IMR-90 (cell line): ENCODE measurements around the gene PHPT1. TPM values are rescaled to one million over a fixed set of nuclear protein-coding genes. Genes with fewer than 3 reads are reported as not detected.
"Not testable (repeated sequence)": the region's sequence is repeated elsewhere in the genome, so short reads cannot be mapped to it uniquely, and the experiment has no call there.

Experiments
- ATAC-seq: fragments of 200-7000 bp; cut with Tn5 transposase; 2 replicates; pipeline ENCODE4 v1.9.1; 2020; ENCODE audit warnings: low read depth, mild to moderate bottlenecking, moderate library complexity
- BruUV-seq: library from RNA; stranded (reverse); fragments of 400-500 nt; replicated peaks from 2 replicates; lab custom pipeline; 2021; lab: Mats Ljungman, UMichigan
- CTCF ChIA-PET: fragments of 300-600 bp; formaldehyde crosslinking; extraction: SDS; loops from one replicate; lab custom pipeline; 2021; ENCODE audit warnings: antibody characterized with exemption; lab: Yijun Ruan, JAX
- POLR2A ChIA-PET: fragments of 300-600 bp; sonication (Branson Sonifier 250); formaldehyde crosslinking; loops from one replicate; lab custom pipeline; 2022; ENCODE audit warnings: antibody characterized with exemption; ENCODE audit not compliant: unreplicated experiment; lab: Charles Lee
- DNase-seq: peaks from one replicate; pipeline ENCODE4 v3.0.0; 2013
- H2AFZ ChIP-seq: replicated peaks from 2 replicates; pipeline ENCODE3; 2013; ENCODE audit warnings: low read length, mild to moderate bottlenecking; ENCODE audit not compliant: poor library complexity
- H2AK5ac ChIP-seq: 2 replicates; pipeline ENCODE4 v1.6.1; 2013; ENCODE audit warnings: low read depth, low read length, inconsistent platforms
- H2AK9ac ChIP-seq: replicated peaks from 2 replicates; pipeline ENCODE3; 2013; ENCODE audit warnings: mild to moderate bottlenecking, low read depth, low read length, moderate library complexity; ENCODE audit not compliant: poor library complexity
- H2BK120ac ChIP-seq: 2 replicates; pipeline ENCODE4 v1.6.1; 2013; ENCODE audit warnings: low read depth, low read length, inconsistent platforms
- H2BK15ac ChIP-seq: 3 replicates; pipeline ENCODE4 v1.6.1; 2013; ENCODE audit warnings: low read depth, low read length, inconsistent platforms
- H2BK20ac ChIP-seq: 2 replicates; pipeline ENCODE4 v1.6.1; 2013; ENCODE audit warnings: low read depth, mild to moderate bottlenecking, inconsistent platforms, low read length, moderate library complexity
- H2BK5ac ChIP-seq: 2 replicates; pipeline ENCODE4 v1.6.1; 2013; ENCODE audit warnings: mild to moderate bottlenecking, low read depth, low read length, inconsistent platforms; ENCODE audit not compliant: poor library complexity, severe bottlenecking
- H3K14ac ChIP-seq: replicated peaks from 2 replicates; pipeline ENCODE4 v1.6.1; 2013; ENCODE audit warnings: low read depth, low read length, inconsistent platforms
- H3K18ac ChIP-seq: 2 replicates; pipeline ENCODE4 v1.6.1; 2013; ENCODE audit warnings: low read depth, low read length, control low read depth
- H3K23ac ChIP-seq: 2 replicates; pipeline ENCODE4 v1.6.1; 2013; ENCODE audit warnings: low read depth, low read length, inconsistent platforms
- H3K27ac ChIP-seq: 2 replicates; pipeline ENCODE4 v1.5.1; 2013; ENCODE audit warnings: mild to moderate bottlenecking, control low read depth, low read length; ENCODE audit not compliant: insufficient read depth
- H3K27me3 ChIP-seq: 2 replicates; pipeline ENCODE4 v1.6.1; 2013; ENCODE audit warnings: low read length; ENCODE audit not compliant: control insufficient read depth, insufficient read depth
- H3K36me3 ChIP-seq: 2 replicates; pipeline ENCODE4 v1.6.1; 2013; ENCODE audit warnings: low read length, mixed read lengths; ENCODE audit not compliant: control insufficient read depth, insufficient read depth
- H3K4ac ChIP-seq: 2 replicates; pipeline ENCODE4 v1.6.1; 2013; ENCODE audit warnings: low read depth, low read length, inconsistent platforms
- H3K4me1 ChIP-seq: 2 replicates; pipeline ENCODE4 v1.6.1; 2013; ENCODE audit warnings: low read length, mixed read lengths; ENCODE audit not compliant: control insufficient read depth, insufficient read depth
- H3K4me2 ChIP-seq: 2 replicates; pipeline ENCODE4 v1.6.1; 2013; ENCODE audit warnings: low read depth, mild to moderate bottlenecking, control low read depth, low read length, moderate library complexity
- H3K4me3 ChIP-seq: 2 replicates; pipeline ENCODE4 v1.5.1; 2013; ENCODE audit warnings: low read depth, mild to moderate bottlenecking, control low read depth, low read length, moderate library complexity; ENCODE audit not compliant: insufficient read depth
- H3K56ac ChIP-seq: 2 replicates; pipeline ENCODE4 v1.6.1; 2013; ENCODE audit warnings: low read length, inconsistent platforms; ENCODE audit not compliant: insufficient read depth; ENCODE audit errors: extremely low read depth
- H3K79me1 ChIP-seq, 2 experiments: 2 replicates each; pipeline ENCODE4 v1.6.1; 2013; ENCODE audit warnings: low read length in 2 of 2, inconsistent platforms in 1 of 2, low read depth in 1 of 2
- H3K9ac ChIP-seq: 2 replicates; pipeline ENCODE4 v1.6.1; 2013; ENCODE audit warnings: low read depth, low read length, control low read depth
- H3K9me1 ChIP-seq: 2 replicates; pipeline ENCODE4 v1.6.1; 2013; ENCODE audit warnings: low read length, inconsistent platforms; ENCODE audit not compliant: insufficient read depth
- H3K9me3 ChIP-seq: 2 replicates; pipeline ENCODE4 v1.6.1; 2013; ENCODE audit warnings: low read length; ENCODE audit not compliant: control insufficient read depth, insufficient read depth
- H4K20me1 ChIP-seq: 2 replicates; pipeline ENCODE4 v1.6.1; 2013; ENCODE audit warnings: low read length, inconsistent platforms; ENCODE audit not compliant: insufficient read depth
- H4K5ac ChIP-seq: 2 replicates; pipeline ENCODE4 v1.6.1; 2013; ENCODE audit warnings: mild to moderate bottlenecking, low read depth, low read length, control low read depth
- H4K8ac ChIP-seq, 2 experiments: 2 replicates each; pipeline ENCODE4 v1.6.1; 2013; ENCODE audit warnings: low read depth in 2 of 2, low read length in 2 of 2, control low read depth in 1 of 2, inconsistent platforms in 1 of 2
- H4K91ac ChIP-seq: 2 replicates; pipeline ENCODE4 v1.6.1; 2013; ENCODE audit warnings: low read depth, low read length, inconsistent platforms; ENCODE audit not compliant: insufficient read depth
- BHLHE40 ChIP-seq: fragments of 150-350 bp; IDR thresholded peaks from 2 replicates; pipeline ENCODE4 v1.6.1; 2016; ENCODE audit warnings: mild to moderate bottlenecking, low read depth, low read length
- FOS ChIP-seq: fragments of 150-350 bp; IDR thresholded peaks from 2 replicates; pipeline ENCODE4 v1.6.1; 2016; ENCODE audit warnings: low read depth, low read length
- RAD21 ChIP-seq: IDR thresholded peaks from 2 replicates; pipeline ENCODE4 v1.6.1; 2012; ENCODE audit warnings: low read length, improper control_type of control experiment
- RCOR1 ChIP-seq: IDR thresholded peaks from 2 replicates; pipeline ENCODE4 v1.6.1; 2012; ENCODE audit warnings: mild to moderate bottlenecking, low read length, improper control_type of control experiment; ENCODE audit not compliant: insufficient replicate concordance
- WGBS, 2 experiments: methylation state at CpG; one replicate each; pipeline versions ENCODE4 v1.1.5 to v1.1.7; 2013; ENCODE audit warnings: missing lambda C conversion rate in 2 of 2; ENCODE audit not compliant: insufficient read length in 1 of 2; ENCODE audit errors: extremely low coverage in 2 of 2; 5-methylcytosine and 5-hydroxymethylcytosine counted together
- dilution Hi-C: fragments of 300-500 bp; cut with HindIII; formaldehyde crosslinking; loops from one replicate; pipeline ENCODE4 v1.14.3; 2018; ENCODE audit warnings: low sequenced_read_pairs; ENCODE audit not compliant: unreplicated experiment
- in situ Hi-C: fragments of 300-500 bp; cut with MboI; formaldehyde crosslinking; loops from 3 replicates; pipeline ENCODE4 v1.14.3; 2019; ENCODE audit warnings: low sequenced_read_pairs, inconsistent platforms, mixed read lengths
- intact Hi-C: fragments of 100-400 bp; cut with micrococcal nuclease; formaldehyde crosslinking; loops from 2 replicates; pipeline ENCODE4 v1.10.0; 2022
- polyA plus RNA-seq, 3 experiments: library from polyadenylated mRNA; depleted of rRNA; stranded (reverse); fragments of >200 nt; gene quantifications; 2 replicates each; pipeline ENCODE4 v1.2.3, GENCODE V29; 2012; ENCODE audit warnings: low replicate concordance in 1 of 3
- total RNA-seq: library from RNA; depleted of rRNA; stranded (reverse); fragments of >200 nt; gene quantifications from 2 replicates; pipeline ENCODE4 v1.2.3, GENCODE V29; 2012

The PHPT1 gene
- total and polyA plus RNA-seq, 2 of the 4 experiments (the other 2 are of a cell fraction) = 79.8 to 214 TPM

DNA sequence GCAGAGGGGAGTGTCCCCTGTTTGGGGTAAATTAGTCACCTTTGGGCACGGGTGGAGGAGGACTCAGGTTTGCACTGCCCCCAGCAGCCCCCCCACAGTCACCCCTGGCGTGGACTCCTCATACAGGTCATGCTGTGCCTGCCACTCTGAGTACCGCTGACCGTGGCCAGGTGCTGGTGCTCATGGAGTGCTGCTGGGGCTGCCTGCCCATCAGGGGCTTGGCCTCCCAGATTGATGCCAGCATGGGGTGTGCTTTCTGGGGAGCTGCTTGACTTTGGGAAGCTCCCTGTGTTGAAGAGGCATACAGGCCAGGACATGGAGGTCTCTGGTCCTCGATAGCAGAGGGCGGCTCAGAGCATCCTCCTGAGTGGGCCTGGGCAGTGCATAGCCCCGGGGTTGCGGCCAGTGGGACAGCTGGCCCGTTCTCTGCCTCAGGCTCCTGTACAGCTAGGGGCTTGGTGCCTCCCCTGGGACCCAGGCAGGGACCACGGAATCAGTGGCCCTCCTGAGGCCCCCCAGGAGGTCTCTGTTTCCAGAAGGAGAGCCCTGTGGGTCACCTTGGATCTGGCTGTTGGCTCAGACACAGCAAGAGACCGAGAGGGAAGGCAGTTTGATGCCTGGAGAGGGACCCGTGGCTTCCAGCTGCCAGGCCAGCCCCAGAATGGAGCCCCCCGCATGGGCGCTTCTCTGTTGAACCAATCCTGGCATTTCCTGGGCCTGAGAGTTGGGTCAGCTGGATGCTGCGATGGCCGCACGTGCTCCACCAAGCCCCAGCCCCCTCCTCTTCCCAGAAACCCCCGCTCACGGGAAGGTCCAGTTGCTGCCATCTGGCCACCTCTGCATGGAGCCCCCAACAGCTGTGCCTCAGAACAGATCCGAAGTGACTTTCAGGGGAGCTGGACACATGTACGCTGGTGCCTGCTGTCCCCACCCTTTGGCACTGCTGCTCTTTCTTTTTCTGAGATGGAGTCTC is 13.0 kb upstream of the PHPT1 start (continued):
- TF ChIP-seq FOS (no peak), RCOR1 (no peak)

DNA sequence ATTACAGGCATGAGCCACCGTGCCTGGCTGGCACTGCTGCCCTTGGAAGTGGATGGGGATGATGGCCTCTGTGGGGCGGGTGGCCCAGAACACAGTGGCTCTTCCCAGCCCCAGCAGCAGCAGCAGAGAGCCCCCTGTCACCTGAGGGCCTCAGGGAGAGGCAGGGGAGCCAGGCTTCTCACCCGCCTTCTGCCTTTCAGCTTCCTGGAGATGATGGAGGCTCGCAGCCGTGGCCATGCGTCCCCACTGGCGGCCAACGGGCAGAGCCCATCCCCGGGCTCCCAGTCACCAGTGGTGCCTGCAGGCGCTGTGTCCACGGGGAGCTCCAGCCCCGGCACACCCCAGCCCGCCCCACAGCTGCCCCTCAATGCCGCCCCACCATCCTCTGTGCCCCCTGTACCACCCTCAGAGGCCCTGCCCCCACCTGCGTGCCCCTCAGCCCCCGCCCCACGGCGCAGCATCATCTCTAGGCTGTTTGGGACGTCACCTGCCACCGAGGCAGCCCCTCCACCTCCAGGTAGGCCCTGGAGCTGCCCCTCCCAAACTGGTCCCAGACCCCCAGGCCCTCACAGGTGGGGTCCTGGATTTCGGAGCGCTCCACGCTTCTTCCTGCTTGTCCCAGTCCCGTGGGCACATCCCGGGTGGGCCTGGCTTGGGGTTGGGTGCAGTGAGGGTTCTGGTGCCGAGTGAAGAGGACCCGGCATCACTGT is 11.9 kb upstream of the PHPT1 start:
- intact Hi-C loops = no loop called here
- H3K9me1 ChIP-seq = peaks cover 7% of the 10 kb centered on the region; the same call in 1 of the 2 replicates
- no peaks in the 10 kb centered on the region for H3K27me3 ChIP-seq
- no peak overlapping the region for H4K8ac ChIP-seq
- no peak overlapping the region for H2BK15ac ChIP-seq
- H2BK20ac ChIP-seq = no peak overlapping the region
- ChIA-PET POLR2A (no interaction called here), CTCF (no interaction called here)
- no peak overlapping the region for H2BK5ac ChIP-seq
- no peak overlapping the region for H3K23ac ChIP-seq
- no peak overlapping the region for H3K4me3 ChIP-seq
- no peak overlapping the region for H4K91ac ChIP-seq
- no peak overlapping the region for H3K14ac ChIP-seq
- H3K79me1 ChIP-seq = peaks cover 0 to 6% of the 10 kb centered on the region in 2 experiments; a peak in 1 of 4 replicates
- H3K9ac ChIP-seq = no peak overlapping the region
- 97% methylated on average over 9 of the region's 27 CpGs; no CpG with 5 or more reads in 1 of the 2 experiments for WGBS, 2 experiments
- H4K5ac ChIP-seq = no peak overlapping the region
- dilution Hi-C loops = no loop called here
- H3K4ac ChIP-seq = no peak overlapping the region
- H2AK9ac ChIP-seq = no peak overlapping the region
- peaks cover 14% of the 10 kb centered on the region for H4K20me1 ChIP-seq
- no peak overlapping the region for H2BK120ac ChIP-seq
- peaks cover 9% of the 10 kb centered on the region for H3K4me1 ChIP-seq
- in situ Hi-C loops = no loop called here
- H3K9me3 ChIP-seq = no peaks in the 10 kb centered on the region
- no TSS peak for BruUV-seq
- ATAC-seq (no peak), DNase-seq (no peak)
- no peak for TF ChIP-seq BHLHE40
- no peak for TF ChIP-seq RAD21
- H3K56ac ChIP-seq = no peak overlapping the region
- no peak overlapping the region for H2AK5ac ChIP-seq
- H2AFZ ChIP-seq = no peak overlapping the region
- H3K36me3 ChIP-seq = peaks cover 21% of the 10 kb centered on the region
- no peak overlapping the region for H3K27ac ChIP-seq
- H3K18ac ChIP-seq = no peak overlapping the region
- no peak overlapping the region for H3K4me2 ChIP-seq

DNA sequence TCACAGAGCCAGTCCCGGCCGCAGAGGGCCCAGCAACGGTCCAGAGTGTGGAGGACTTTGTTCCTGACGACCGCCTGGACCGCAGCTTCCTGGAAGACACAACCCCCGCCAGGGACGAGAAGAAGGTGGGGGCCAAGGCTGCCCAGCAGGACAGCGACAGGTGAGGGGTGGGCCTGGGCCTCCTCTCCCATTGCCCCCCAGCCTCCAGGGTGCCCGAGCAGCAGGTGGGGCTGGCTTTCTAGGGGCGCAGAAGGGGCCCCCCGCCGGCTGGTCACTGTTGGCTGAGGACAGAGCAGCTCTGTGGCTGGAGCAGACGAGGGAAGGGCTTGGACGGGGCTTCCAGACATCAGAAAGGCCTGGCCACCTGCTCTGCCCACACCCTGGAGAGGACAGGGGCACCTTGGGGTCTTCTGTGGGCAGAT is 11.3 kb upstream of the PHPT1 start:
- H3K4me3 ChIP-seq, DNase-seq, H3K27ac ChIP-seq, intact Hi-C loops, H2BK20ac ChIP-seq, POLR2A ChIA-PET, H4K5ac ChIP-seq, dilution Hi-C loops, CTCF ChIA-PET, H2AK9ac ChIP-seq, H3K4me1 ChIP-seq, in situ Hi-C loops, H3K23ac ChIP-seq, H2BK15ac ChIP-seq, H2AFZ ChIP-seq, H4K91ac ChIP-seq, H3K4me2 ChIP-seq, H3K9me3 ChIP-seq, H4K8ac ChIP-seq, H3K18ac ChIP-seq, BruUV-seq, H3K9me1 ChIP-seq, H3K9ac ChIP-seq, H2AK5ac ChIP-seq, H2BK5ac ChIP-seq, H3K4ac ChIP-seq, H3K56ac ChIP-seq, H3K14ac ChIP-seq, H3K79me1 ChIP-seq, H2BK120ac ChIP-seq, ATAC-seq, H3K27me3 ChIP-seq: not testable (repeated sequence)
- WGBS, 2 experiments = no CpG with 5 or more reads among the region's 15 CpGs
- Histone ChIP-seq H4K20me1 (peaks cover 17% of the 10 kb centered on the region), H3K36me3 (peaks cover 17% of the 10 kb centered on the region)
